GM19438 (cell line): ENCODE data around the gene THRB.
"Not testable (repeated sequence)": the region's sequence is repeated elsewhere in the genome, so short reads cannot be mapped to it uniquely, and the experiment has no call there.

Source experiments
- ATAC-seq: cut with Tn5 transposase; IDR thresholded peaks from one replicate; pipeline ENCODE4 v1.9.1; 2021; ENCODE audit warnings: low read depth; ENCODE audit not compliant: unreplicated experiment

Gene THRB

DNA sequence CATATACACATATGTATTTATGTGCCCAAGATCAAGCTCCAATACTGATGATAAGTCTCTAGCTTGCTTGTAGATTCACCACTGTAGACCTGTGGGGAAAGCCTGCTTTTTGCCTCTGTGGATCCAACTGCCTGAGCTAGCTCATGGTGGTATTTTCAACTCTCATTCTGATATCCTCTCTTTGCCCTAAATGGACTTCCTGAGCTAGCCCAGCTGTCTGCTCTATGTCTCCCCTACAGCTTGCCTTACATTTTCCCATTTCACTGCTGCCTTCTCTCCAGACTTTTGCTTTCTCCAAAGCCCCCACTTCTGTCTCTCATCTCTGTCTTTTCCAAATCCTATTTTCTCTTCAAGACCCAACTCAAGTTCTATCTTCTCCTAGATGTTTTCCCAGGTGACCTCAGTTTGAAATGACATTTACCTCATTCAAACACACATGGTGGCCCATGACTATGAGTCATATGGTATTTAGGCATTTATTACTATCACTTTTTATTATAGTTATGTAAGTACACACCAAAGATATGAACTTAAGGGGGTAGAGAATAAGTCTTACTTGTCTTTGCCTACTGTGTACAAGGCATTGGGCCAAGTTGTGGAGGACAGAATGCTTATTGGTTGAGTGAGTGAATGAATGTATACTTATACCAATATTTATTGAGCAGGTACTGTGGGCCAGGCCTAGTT lies 357.9 kb downstream of the THRB start:
- ATAC-seq: no peak

DNA sequence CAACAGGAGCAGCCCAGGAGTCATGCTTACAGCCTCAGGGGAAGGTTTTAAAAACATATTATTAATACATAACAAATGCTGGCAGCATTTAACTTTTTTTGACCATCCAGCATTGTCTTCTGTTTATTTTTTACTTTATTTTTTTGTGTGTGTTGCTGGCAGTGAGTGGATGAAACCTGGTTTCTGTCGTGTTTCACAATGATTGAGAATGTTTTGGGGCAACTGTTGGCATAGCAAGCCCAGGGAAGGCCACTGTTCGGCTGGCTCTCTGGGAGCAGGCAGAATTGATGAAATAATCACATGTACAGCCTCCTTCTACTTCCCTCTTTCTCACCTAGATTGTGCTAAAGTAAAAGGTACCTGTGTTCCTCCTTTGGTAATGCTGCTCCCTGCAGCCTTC lies 359.4 kb downstream of the THRB start:
- ATAC-seq: no peak

- ATAC-seq: no peak
Measured at GRCh38 chr3:24133942-24134341, 360.7 kb downstream of the THRB start.

DNA sequence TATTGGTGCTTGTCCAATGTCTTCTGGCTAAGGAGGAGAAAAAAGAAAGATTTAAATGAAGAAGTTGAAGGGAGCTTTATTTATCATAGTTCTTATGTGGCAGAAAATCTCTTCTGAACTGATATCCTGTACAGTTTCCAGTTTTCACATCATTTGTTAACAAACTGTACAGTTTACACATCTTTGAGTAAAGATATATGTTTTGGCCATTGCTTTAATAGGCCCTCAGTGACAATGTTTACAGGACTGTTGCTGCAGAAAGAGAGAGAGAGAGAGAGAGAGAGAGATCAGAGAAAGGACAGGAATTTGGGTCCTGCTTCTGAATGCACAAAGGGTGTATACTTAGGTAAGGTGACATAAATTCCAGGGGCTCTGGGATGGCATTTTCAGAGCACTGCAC lies 361.2 kb downstream of the THRB start:
- no peak for ATAC-seq

- ATAC-seq: no peak
Measured at GRCh38 chr3:24129549-24129948, 365.1 kb downstream of the THRB start.

DNA sequence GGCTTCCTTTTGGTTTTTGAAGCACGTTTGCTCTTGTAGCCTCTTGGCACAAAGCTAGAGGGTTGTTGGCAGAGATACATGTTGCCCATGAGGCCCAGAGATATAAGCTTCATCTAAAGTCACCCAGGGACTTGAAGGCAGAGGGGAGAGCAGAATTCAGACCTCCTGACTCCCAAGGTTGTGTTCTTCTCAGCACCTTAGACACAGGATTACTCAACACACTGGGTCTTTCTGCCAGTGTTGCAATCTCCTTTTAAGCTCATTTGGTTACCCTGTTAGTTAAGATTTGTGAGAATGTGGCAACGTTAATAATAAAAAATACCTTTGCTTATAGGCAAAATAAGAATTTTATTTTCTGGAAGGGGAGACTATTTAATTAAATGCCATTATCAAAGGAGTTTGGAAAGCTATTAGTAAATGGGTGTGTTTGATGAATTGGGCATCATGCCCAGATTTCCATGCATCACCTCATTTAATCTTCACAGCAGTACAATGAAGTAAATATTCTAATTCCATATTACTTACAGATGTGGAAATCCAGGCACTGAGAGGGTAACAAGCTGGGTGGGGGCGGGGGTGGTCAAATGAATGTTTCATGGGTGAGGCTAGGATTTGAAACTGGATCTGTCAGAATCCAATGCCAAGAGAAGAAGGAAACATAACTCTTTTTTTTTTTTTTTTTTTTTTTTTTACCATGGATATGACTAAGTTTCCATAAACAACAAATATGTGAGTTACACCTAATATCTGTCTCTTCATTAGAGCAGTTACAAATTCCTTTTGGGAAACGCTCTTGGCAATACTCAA lies 366.2 kb downstream of the THRB start:
- ATAC-seq: no peak

GRCh38 chr3:24123596-24123995 lies 371.1 kb downstream of the THRB start:
- ATAC-seq: no peak

DNA sequence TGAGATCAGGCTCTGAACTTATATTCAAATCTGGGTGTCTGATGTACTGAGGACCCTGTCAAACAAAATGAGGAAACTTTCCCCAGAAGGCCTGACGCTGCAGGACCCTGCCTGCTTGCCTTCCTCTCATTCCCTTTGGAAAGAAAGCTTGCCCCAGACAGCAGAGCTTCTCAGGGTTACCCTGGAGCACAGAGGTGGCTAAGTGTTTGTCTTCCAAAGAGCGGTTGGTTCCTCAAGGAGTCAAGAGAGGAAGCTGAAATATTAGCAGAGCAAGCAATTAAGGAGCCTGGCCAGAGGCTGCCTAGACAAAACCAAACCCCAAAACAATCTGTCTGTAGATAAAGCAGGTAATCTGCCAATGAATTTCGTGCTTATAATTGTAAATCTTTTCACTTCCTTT lies 374.2 kb downstream of the THRB start:
- ATAC-seq: no peak

DNA sequence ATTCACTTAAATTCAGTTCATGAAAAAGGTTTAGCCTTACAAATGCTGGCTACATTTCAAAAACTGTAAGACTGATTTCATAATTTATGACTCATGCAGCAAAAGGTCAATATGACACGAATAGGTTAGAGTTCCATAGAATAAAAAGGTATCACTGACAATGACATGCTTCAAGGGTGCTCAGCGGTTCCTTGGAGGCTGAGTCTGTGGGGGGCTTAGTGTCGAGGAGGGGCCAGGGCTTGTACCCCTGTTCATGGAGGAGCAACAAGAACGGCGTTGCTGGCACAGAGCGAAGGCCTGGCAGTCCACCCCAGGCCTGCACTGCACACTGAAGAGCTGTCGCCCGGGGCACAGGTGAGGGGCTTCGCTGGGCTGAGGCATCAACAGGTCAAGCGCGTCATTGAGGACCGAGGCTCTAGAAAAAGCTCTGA lies 375.3 kb downstream of the THRB start:
- no peak for ATAC-seq

DNA sequence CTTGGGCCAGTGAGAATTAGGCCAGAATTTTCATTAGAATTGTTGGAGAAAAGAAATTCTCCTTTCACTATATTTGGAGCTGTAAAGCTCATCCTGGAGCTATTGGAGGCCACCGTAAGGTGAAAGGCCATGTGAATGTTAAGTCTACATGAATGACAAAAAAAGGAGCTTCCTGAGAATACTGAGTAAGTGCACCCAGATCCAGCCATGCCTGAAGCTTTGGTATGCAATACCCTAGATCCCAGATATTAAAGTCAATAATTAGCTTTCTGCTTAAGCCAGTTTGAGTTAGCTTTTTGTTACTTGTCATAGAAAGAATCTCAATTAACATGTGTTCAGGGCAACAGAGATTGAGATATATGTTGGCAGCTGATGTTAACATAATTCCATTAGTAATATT lies 377.1 kb downstream of the THRB start:
- no peak for ATAC-seq

DNA sequence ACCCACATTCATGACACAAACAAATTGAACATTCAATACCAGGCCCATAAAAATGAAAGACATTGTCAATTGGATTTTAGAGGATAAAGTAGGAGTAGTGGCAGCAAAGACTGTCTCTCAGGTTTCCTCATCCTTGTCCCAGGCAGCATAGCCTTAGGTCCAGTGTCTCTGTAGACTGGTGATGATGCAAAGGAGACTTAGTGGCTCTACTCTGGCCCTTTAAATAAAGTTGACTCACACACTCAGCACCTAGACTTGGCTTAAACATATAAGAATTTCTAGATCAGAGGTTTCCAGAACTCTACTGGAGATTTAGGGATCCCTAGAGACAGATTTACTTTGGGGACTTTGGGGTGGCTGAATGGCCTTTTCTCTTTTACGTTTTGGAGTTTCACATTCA lies 382.9 kb downstream of the THRB start:
- no peak for ATAC-seq

DNA sequence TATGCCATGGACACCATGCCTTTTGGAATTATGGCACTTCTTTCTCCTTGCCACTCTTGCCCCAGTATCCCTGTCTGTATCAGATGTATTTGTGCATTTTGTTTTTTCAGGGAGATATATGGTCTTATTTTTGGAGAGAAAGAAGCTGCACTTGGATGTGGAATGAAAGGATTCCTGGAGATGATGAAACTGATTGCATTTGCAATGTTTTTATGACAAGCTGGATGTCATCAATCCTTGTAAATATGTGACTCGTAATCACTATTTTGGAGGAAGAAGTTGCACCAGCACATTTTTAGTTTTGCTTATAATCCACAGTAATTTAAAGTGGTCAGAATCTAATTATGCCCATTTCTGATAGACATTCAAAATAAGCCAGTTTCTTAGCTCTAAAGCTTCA lies 384.6 kb downstream of the THRB start:
- ATAC-seq: no peak

- ATAC-seq: no peak
Measured at GRCh38 chr3:24101676-24102168, 392.9 kb downstream of the THRB start.

GRCh38 chr3:24100696-24101402 lies 393.8 kb downstream of the THRB start:
- ATAC-seq: no peak

- no peak for ATAC-seq
Measured at GRCh38 chr3:24096695-24097290, 397.9 kb downstream of the THRB start.

- no peak for ATAC-seq
Measured at GRCh38 chr3:24096271-24096670, 398.4 kb downstream of the THRB start.

GRCh38 chr3:24094818-24095217 lies 399.8 kb downstream of the THRB start:
- not testable (repeated sequence) for ATAC-seq

DNA sequence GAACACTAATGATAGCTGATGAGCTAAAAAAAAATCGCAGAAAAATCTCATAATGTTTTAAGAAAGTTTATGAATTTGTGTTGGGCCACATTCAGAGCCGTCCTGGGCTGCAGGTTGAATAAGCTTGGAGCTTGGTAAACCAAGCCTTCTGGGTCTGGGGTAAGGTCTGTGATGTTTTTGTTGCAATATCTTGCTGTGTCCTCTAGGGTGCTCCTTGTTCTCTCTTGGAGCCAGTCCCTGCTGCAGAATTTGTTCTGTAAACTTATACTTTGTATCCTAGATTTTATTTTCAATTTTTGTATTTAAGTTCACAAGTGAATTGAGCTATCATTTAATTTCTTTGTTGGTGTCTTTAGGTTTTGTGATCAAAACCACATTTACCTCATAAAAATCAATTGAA lies 405.9 kb downstream of the THRB start:
- ATAC-seq: no peak

GRCh38 chr3:24087469-24087868 lies 407.2 kb downstream of the THRB start:
- no peak for ATAC-seq

GRCh38 chr3:24086617-24087404 lies 407.8 kb downstream of the THRB start:
- no peak for ATAC-seq
